Femur (tissue), 1 donor: Measurements from ENCODE around the gene SPSB4.

ENCODE experiments used
- DNase-seq: peaks from one replicate; pipeline ENCODE4 v3.0.0-alpha.2; 2017

The SPSB4 gene

DNA sequence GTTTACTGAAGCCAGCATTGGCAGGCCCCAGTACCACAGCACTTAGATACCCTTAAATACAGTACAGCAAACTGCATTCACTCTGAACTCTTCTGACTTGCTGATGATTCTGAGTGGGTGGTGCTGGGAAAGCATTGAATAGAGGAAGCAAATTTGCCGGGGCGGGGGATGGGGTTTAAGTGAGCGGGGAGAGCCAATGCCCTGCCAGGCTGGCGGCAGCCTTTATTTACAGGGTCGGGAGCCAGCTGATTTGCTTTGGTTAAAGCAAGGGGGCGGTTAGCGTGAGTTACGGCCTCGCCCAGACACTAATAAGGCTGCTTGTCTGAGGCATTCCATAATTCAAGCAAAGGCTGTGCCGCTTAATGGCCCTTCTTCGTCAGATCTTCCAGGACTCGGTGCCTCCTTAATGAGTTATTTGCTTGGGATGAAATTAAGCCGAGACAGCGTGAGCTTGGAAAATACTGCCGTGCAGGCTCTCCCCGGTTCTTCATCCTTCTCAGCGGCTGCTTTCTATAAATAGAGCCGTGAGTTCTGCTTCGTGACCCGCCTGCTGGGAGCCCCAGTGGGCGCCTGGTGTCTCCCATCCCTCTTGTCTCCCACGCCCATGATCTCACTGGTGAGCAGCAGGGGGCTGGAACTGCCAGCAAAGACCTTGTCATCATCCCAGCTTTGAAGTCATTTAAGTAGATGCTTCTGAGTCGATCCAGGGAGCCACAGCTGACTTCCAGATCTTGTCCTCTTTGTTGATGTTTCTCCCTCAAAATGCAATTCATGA is 25.8 kb downstream of the SPSB4 start:
- DNase-seq: peak; percentile 84

DNA sequence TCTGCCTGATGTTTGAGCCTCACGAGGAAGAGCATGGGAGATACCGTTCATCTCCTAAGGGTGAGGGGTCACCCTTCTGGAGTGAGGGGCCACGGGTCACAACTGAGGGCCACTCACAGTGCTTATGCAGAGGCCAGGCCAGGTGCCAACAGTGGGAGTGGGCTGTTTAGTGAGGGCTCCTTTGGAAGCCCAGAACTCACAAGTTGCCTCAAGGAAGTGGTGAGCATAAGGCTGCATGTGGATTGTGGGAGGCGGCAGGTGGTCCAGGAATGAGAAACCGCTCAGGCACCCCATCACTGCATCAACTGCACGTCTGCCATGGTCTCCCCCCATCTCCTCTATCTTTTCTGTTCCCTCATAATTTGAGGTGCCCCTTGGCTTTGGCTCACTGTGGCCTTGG is 26.5 kb downstream of the SPSB4 start:
- no peak for DNase-seq

DNA sequence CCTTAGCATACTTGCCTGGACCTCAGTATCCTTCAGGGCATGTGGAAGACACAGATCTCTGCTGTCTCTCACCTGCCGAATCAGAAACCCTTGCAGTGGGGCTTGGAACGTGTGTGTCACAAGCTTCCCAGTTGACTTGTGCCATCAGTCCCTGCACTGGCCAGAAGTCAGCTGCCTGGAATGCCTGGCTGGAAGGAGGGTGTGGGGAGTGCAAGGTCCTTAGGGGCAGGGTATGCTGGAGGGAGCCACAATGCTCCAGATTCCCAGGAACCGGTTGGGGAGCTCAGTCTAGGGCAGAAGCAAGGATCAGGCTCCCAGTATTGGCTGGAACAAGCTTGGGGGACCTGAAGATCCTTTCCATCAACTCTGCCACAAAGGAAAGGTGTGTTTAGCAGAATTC is 27.1 kb downstream of the SPSB4 start:
- DNase-seq: no peak

DNA sequence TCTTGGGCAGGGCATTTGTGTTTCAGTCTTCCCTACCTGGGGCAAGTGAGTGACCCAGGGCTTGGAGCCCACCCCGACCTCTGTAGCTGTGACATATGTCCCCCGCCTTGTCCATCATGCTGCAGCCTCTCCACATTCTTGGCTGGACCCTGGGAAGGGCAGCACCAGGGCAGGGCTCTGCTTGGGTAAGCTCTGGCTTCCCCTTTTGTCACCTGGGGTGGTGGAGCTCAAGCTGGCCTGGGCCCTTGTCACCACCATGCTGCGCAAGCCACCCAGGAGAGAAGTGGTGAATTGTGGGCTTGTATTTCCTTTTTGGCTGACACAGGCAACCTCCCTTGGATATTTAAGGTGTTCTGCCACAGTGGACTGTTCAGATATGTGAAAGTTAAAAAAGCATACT is 29.3 kb downstream of the SPSB4 start:
- no peak for DNase-seq

DNA sequence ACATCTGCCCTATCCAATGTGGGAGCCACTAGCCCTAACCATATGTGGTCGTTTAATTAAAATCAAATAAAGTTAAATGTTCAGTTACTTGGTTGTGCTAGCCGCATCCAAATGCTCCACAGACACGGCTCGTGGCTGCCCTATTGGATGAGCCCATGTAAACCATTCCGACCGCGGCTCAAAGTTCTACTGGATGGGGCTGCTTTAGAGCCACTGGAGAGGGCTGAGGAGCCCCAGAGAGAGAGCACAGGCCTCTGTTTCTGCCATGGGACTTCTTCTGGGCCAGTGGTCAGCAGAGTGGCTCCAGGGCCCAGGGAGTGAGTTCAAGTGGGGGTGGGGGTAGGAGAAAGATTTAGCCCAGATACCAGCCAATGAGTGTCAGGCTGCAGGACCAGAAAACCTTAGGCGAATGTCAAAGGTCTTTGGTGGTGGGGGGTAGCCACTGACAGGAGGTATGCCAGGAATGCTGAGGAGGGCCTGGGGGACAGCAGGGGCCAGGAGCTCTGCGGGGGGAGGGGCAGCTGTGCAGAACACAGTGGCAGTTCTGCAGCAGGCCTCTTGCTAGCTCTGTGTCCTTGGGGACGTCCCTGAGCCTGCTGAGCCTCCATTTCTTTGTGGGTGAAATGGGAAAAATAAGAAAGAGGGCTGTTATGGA is 30.1 kb downstream of the SPSB4 start:
- DNase-seq: no peak

DNA sequence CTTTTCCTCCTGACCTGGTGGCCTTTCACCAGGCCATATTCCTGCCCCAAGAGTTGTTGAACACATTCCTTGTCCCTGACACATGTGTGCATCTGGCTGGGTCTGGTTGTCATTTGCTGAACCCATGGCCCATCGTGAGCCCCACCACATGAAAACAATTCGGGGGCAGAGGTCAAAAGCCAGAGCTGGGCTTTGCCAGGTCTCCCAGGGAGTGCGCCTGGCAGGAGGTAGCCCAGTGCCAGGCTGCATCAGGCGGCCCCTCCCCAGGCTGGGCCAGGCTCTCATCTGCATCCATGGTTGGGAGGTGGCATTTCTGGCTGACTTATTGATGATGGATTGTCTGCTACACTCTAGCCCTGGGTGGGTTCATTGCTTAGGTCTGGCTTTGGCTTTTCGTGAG is 30.9 kb downstream of the SPSB4 start:
- no peak for DNase-seq

DNA sequence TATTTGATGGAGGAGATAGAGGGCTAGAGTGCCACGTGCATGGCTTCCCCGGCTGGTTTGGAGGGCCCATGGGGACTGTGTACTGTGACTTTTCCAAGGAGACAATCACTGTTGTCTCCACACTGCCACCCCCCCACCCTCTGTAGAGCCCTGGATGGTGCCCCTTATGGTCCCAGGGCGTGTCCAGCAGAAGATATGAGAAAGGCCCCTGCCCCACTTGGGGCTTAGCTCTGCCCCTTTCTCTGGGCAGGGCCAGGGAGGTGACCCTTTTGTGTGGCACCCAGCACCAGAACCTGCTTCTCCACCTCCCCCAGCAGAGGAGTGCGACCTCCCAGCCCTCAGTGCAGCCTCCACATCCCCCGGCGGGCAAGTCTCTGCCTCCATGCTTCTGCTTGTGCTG is 32.1 kb downstream of the SPSB4 start:
- no peak for DNase-seq

DNA sequence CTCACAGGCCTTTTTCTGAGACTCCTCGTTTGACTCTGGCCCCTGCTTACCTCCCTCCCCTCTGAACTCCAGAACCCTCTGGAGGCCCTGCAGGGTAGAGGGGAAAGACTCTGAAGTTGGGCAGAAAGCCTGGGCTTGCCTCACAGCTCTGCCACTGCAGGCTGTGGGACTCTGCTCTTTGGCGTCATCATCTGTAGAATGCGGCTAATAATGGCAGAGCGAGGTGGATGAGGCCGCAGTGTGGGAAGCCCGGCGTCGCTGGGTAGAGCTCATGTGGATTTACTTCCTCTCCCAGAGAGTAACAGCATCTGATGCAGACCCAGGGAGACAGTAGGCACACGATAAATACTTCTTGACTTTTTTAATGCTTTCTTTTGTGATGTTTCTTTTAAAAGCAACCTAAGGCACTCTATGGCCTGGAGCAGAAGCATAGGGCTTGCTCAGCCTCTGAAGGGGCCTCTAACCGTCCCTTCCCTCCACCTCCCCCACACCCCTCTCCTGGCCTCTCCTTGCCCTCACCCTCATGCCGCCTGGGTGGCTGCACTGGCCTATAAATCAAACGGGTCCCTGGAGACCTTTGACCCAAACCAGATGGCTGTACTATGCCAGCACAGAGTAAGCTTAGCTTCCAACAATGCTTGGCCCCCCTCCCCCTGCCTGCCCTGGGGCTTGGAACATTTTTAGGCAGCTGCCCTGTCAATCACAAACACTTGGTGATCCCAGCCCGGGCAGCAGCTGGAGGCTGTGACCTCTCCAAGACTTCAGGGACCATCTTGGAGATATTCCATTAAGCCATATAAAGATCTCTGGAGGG is 32.9 kb downstream of the SPSB4 start:
- peak; percentile 85 for DNase-seq

DNA sequence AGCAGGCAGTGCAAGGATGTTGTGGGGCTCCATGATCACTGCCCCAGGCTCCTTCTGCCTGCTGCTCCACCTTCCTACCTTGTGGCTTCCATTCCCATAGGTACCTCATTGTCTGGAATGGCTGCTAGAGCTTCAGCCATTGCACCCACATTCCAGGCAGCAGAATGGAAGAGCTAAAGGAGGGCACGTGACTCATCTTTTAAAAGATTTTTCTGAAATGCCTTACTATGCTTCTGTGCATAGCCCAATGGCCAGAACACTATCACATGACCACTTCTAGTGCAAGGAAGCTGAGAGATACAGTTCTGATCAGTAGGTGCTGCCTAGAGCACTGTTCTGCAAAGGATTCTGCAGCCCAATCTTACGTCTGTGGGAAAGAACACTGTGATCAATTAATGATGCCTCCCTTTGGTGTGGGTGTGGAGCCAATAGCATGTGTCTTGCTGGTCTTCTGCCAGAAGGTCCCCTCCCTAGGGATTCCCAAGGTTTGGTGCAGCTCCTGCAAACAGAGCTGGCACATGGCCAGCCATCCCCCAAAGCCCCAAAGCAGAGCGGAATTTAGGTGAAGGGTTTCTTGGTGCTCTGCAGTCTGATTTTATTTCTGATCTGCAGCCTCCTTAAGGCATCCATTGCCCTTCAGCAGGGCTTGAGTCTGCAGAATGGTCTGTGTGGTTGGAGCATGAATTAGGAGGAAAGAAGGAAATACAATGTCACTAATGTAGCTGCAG is 34.4 kb downstream of the SPSB4 start:
- no peak for DNase-seq

DNA sequence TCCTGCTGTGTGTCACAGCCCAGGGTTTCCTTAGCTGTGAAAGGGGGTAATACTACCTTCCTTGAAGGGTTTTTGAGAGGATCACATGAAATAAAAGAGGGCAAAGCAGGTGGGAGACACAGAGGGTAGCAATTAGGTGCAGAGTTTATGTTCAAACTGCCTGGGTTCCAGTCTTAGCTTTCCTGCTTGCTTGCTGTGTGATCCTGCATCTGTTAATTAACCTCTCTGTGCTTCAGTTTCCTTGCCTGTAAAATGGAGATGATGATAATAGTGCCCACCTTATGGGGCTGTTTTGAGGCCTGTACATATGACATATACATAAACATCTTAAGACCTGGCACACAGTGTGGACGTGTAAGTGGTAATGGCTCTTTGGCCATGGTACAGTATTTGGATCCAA is 35.0 kb downstream of the SPSB4 start:
- no peak for DNase-seq

DNA sequence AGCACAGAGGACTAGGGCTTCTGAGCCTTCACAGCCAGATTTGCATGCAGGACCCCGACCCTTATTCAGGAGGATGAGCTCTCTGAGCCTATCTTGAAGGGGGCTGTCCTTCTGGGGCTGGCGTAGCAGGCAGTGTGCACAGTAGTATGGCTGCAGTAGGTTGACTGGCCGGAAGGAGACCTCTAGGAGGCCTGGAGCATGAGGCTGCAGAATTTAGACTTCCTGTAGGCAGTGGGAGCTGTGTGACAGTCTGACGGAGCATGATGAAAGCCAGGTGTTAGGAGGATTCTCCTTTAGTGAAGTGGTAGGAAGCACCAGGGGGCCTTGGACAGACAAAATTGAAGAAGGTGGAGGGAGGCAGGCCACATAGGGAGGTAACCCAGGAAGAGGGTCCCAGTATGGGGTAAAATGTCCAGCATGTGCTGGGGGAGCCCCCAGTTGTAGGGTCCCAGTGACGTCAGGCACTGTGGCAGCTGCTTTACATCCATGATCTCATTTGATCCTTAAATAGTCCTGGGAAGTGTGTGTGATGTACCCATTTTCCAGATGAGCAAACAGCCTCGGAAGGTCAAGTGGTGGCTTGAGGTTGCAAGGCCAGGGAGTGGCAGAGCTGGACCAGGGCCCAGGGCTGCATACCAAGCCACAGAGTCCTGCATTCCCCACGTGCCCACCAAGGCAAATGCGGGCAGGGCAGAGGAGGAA is 36.1 kb downstream of the SPSB4 start:
- no peak for DNase-seq

DNA sequence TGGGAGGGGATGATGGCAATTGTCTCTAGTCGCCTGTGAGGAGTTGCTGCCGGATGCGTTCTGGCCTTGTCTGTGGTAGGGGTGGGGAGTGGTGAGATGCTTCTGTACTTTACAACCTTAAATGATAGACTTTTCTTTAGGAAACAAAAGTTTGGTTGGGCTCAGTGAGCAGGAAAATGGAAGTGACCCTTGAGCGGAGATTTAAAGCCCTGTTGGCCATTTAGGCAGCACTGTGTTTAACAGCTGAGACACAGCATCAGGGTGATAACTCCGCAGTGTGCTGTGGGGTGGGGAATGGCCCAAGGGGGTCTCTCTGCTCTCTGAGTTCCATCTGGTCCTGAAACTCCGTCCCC is 36.6 kb downstream of the SPSB4 start:
- no peak for DNase-seq

DNA sequence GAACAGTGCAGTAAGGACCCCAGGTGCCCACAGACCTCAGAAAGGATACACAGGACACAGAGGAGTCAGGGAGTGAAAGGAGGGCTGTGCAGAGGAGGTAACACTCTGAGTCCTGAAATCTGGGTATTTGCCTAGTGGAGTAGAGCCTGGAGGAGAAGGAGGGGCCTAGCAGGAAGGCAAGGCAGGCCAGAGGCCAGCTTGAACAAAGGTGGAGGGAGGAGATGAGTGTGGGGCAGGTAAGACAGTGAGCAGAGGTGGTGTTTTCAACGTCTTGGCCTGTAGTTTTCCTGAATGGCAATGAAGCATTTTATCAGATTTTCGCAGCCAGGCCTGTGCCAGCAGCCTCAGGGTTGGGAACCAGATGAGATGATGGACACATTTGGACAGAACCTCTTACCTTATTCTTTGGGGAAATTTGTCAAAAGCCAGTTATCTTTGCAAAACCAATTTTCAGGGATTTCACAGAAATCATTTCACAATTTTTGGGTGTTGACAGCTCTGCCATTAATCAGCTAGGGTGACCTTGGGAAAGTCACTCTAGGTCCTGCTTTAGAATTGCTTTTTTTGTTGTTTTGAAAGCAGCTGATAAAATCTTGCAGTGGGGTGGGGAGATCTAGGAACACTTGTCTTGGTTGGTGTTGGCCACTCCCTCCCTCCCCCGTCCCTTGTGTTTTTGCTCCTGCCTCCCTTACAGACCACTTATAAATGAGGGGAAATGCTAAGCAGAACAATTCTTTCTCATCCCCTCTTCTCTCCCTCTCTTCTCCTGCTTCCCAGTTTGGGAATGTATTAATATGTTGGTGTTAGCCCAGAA is 38.4 kb downstream of the SPSB4 start:
- DNase-seq: no peak

DNA sequence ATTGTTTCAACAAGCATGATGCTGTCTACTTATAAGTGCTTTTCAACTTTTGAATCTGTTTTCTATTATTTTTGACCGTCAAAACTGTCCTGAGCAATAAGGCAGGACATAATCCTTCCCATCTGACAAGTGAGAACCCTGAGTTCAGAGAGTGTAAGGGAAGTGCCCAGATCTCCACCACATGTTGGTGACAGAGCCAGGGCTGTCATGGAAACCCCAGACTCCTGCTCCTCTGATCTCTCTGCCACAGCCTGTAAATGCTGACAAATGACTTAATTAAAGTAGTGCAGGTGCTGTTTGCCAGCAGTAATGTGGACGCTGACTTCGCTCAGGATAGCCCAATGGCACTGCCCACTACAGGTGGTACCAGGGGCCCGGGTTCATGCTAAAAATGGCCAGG is 40.3 kb downstream of the SPSB4 start:
- DNase-seq: peak; percentile 51

DNA sequence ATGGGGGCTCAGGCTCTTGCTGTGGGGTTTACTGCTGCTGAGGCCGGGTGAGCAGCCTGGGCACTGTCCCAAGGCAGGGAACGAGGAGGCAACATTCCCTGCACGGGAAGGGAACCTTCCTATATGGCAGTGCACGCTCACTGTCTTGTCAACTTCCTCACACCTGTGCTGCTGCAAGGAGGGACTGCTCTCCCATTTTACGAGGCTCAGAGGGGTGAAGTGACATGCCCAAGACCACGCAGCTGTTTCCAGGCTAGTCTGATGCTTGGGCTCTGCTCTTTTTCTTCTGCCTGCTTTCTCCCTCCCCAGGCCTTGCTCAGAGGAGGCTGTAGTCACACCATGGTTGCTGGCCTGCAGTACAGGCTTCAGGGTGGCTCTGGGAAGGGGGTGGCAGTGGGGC is 41.5 kb downstream of the SPSB4 start:
- DNase-seq: no peak

DNA sequence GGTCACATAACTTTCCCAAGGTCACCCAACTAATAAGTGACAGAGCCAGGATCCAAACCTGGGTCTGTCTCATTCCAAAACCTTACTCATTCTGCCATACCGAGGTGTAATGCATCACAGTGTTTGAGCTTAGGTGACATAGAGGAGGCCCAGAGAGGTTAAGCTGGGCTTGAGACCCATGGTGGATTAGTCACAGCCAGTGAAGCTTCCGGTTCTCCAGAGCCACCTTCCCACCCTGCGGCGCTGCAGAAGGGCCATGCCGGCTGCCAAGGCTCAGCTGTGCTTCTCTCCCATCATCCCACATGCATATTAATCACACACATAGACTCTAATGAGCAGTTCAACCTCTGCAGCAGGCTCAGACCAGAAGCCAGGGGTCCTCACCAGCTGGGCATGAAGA is 42.2 kb downstream of the SPSB4 start:
- DNase-seq: no peak

DNA sequence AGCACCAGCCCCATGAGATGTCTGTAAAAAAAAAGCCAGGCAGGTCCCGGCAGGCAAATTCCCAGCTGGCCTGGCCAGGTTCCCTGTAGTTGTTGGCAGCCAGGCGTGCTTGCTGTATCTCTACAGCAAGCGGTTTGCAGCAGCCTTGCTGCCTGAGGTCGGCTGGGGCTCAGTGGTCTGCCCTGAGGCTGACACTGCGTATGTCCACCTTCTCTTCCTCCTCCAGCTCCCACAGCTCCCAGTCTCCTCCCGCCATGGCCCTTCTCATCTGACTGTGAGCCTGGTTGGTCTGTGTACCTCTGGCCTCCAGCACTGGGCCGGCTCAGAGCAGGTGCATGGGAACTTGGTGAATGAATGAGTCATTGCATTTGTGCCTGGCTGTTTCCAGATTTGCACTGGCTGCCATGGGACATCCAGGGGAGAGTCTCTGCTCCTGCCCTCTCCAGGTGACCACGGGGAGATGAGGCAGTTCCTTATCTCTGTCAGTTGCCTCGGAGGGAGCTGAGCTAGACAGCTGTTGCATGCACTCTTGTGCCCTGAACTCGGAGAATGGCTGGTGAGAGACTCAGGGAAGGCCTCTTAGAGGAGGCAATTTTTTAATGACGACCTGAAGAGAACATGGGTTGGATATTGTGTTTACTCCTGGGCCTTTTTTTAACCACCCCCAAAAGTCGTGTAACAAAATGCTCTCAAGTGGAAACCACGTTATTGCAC is 43.0 kb downstream of the SPSB4 start:
- peak; percentile 83 for DNase-seq

DNA sequence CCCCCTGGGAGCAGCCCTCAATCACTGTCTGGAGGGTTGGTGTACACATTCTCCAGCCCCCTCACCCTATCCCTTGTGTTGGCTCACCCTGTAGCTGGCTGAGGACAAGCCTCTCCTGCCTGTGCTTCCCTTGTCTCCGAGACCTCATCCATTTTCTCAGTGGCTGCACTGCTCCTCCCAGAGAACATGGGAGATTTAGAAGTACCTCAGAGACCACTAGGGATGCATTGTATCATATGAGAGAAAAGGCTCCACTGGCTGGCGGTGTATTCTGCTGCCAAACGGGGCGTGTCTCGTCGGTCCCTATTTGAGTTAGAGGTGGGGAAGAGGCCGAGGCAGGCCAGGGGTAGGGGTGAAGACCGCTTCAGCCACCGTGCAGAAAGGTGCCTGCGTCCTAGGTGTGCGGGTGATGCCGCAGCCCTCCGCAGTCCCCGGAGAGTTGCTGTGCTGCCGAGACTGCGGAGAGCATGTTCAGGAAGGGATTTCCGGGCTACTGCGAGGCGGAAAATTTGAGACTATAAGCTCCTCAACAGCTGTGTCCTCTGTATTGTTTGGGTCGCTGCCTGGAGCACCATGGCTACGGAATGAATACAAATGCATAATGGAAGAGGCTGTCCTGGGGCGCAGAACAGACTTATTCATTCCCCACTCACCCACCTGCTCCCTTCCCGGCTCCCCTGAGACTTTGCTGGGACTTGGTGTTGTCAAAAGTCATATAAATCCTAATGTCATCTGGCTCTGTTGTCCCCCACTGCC is 43.8 kb downstream of the SPSB4 start:
- peak; percentile 97 for DNase-seq

DNA sequence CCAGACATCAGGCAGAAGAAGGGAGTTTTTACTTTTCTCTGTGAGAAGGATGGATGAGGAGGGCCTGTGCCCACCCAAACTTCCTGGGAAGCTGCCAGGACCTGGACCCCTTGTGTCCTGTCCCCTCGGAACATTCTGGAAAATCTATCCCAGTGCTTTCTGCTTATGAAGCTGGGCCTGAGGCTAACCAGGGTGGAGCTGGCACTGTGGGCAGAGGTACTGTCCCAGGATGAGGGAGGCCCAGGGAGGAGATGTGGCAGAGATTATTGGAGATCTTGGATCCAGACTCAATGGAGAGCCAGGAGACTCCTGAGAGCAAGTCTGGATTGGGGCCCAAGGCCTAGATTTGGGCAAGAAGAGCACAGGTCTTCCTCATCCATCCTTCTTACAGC is 44.4 kb downstream of the SPSB4 start:
- no peak for DNase-seq

DNA sequence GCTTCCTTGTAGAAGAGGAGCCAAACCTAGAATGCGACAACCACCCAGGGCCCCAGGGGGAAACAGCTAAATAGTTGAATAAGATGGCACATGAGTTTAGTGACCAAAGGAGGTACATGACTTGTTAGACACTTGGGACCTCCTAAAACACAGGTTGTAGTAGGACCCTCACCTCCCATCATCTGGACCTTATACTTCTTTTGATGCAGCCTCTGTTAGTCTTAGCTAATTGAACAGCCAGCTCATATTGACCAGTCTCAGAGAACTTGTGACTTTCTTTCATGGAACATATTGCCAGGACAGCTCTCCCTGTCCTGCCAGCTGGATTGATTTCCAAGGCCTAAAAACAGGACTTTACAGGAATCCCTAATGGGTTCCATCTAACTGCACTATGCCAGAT is 45.0 kb downstream of the SPSB4 start:
- DNase-seq: no peak
